A673 (cell line): ENCODE data around the gene DYNLT5. TPM values are rescaled to one million over a fixed set of nuclear protein-coding genes. Genes with fewer than 3 reads are reported as not detected.
A peak's percentile ranks its signal among the peaks of the same experiment; 100 is the strongest.

Source experiments
- BruUV-seq: library from RNA; stranded (reverse); fragments of 400-500 nt; replicated peaks from 2 replicates; lab custom pipeline; 2021; lab: Mats Ljungman, UMichigan
- CTCF ChIA-PET: fragments of 300-600 bp; sonication (Branson Sonifier 250); formaldehyde crosslinking; loops from one replicate; lab custom pipeline; 2022; ENCODE audit warnings: antibody characterized with exemption; lab: Charles Lee
- POLR2A ChIA-PET: fragments of 300-600 bp; sonication (Branson Sonifier 250); formaldehyde crosslinking; loops from one replicate; lab custom pipeline; 2022; ENCODE audit warnings: antibody characterized with exemption; ENCODE audit not compliant: low non-redundant PET; lab: Charles Lee
- DNase-seq: peaks from one replicate; pipeline ENCODE4 v3.0.0-alpha.2; 2015; ENCODE audit warnings: low spot score
- H3K27ac ChIP-seq: fragments of 200-600 bp; sonication (generic); 2 replicates; pipeline ENCODE4 v1.5.1; 2016; ENCODE audit warnings: mixed run types, low read depth, mild to moderate bottlenecking, mixed read lengths, antibody characterized with exemption, low read length; ENCODE audit not compliant: poor library complexity, severe bottlenecking
- H3K27me3 ChIP-seq: fragments of 200-600 bp; sonication (generic); replicated peaks from 2 replicates; pipeline ENCODE4 v1.6.1; 2017; ENCODE audit warnings: mixed run types, low read depth, mild to moderate bottlenecking, mixed read lengths, antibody characterized with exemption, low read length; ENCODE audit not compliant: insufficient read depth, poor library complexity
- H3K36me3 ChIP-seq: fragments of 200-600 bp; sonication (generic); 2 replicates; pipeline ENCODE4 v1.6.1; 2016; ENCODE audit warnings: mixed run types, mild to moderate bottlenecking, mixed read lengths, antibody characterized with exemption, low read length; ENCODE audit not compliant: insufficient read depth, poor library complexity, severe bottlenecking
- H3K4me1 ChIP-seq: fragments of 200-600 bp; sonication (generic); 2 replicates; pipeline ENCODE4 v1.6.1; 2017; ENCODE audit warnings: mixed run types, mild to moderate bottlenecking, mixed read lengths, antibody characterized with exemption, low read length; ENCODE audit not compliant: insufficient read depth, poor library complexity, severe bottlenecking
- H3K4me3 ChIP-seq: fragments of 200-600 bp; sonication (generic); 2 replicates; pipeline ENCODE4 v1.5.1; 2016; ENCODE audit warnings: low read depth, mixed run types, mild to moderate bottlenecking, mixed read lengths, low read length; ENCODE audit not compliant: poor library complexity, severe bottlenecking
- H3K9me3 ChIP-seq: fragments of 200-600 bp; sonication (generic); 2 replicates; pipeline ENCODE4 v1.6.1; 2016; ENCODE audit warnings: mixed run types, low read depth, mild to moderate bottlenecking, mixed read lengths, antibody characterized with exemption, low read length; ENCODE audit not compliant: poor library complexity, severe bottlenecking
- CTCF ChIP-seq: fragments of 300-800, 200-600 bp; sonication (generic); conservative IDR thresholded peaks from 2 replicates; pipeline ENCODE4 v1.5.1; 2017; ENCODE audit warnings: low read depth, mild to moderate bottlenecking, antibody characterized with exemption, low read length, moderate library complexity, mixed read lengths
- EZH2 ChIP-seq: fragments of 200-600 bp; sonication (generic); IDR thresholded peaks from 2 replicates; pipeline ENCODE4 v1.6.1; 2017; ENCODE audit warnings: borderline replicate concordance, low read depth, mild to moderate bottlenecking, mixed read lengths, antibody characterized with exemption, low read length; ENCODE audit not compliant: poor library complexity, severe bottlenecking
- intact Hi-C: fragments of 100-400 bp; cut with micrococcal nuclease; formaldehyde crosslinking; loops from one replicate; pipeline ENCODE4 v1.10.0; 2022; ENCODE audit not compliant: unreplicated experiment
- total RNA-seq: library from RNA; stranded (reverse); gene quantifications from 2 replicates; pipeline ENCODE4 v1.2.3, GENCODE V29; 2021

The DYNLT5 gene
- total RNA-seq, 1 experiment from 2014 or later = not detected

DNA sequence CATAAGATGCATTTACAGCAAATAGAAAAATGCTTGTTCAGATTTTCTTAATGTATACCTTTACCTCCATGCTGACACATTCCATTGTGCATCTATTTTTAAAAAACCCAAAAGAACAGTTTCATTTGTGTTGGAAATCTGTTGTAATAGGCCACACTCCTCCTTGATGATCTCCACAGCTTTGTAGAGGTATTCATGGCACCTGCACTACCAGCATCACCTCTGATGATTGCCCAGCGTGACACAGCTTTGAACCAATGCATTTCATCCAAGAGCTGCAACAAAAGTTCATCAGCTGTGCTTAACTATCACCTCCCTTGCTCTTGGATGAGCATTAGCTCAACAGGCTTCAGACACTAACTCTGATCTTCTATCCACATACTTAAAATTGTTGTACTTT lies 8.2 kb downstream of the DYNLT5 start:
- peaks cover 12% of the 10 kb centered on the region for H3K4me1 ChIP-seq
- H3K27me3 ChIP-seq = no peaks in the 10 kb centered on the region
- POLR2A ChIA-PET = no interaction called here
- BruUV-seq = no TSS peak
- H3K4me3 ChIP-seq = no peak overlapping the region
- intact Hi-C loops = loop anchor here (10.0 kb wide), 1 partner anchor 234 kb away; no protein-coding TSS in a partner anchor
- TF ChIP-seq EZH2 = no peak
- TF ChIP-seq CTCF = no peak
- CTCF ChIA-PET = no interaction called here
- DNase-seq = no peak
- no peaks in the 10 kb centered on the region for H3K9me3 ChIP-seq
- no peak overlapping the region for H3K27ac ChIP-seq
- H3K36me3 ChIP-seq = no peaks in the 10 kb centered on the region

- Histone ChIP-seq H3K27ac (no peak overlapping the region), H3K36me3 (no peaks in the 10 kb centered on the region), H3K4me1 (peaks cover 12% of the 10 kb centered on the region), H3K27me3 (no peaks in the 10 kb centered on the region), H3K4me3 (no peak overlapping the region), H3K9me3 (no peaks in the 10 kb centered on the region)
- CTCF ChIA-PET = no interaction called here
- BruUV-seq = no TSS peak
- intact Hi-C loops = loop anchor here (10.0 kb wide), 1 partner anchor 234 kb away; no protein-coding TSS in a partner anchor
- POLR2A ChIA-PET = no interaction called here
- DNase-seq = peak; percentile 16
- TF ChIP-seq EZH2 (no peak), CTCF (0 out of 2 replicates have a peak, but pooled peaks have one; percentile 22)
Observed at GRCh38 chr1:66761221-66761620, 9.0 kb downstream of the DYNLT5 start.

- Histone ChIP-seq H3K27ac (no peak overlapping the region), H3K9me3 (no peaks in the 10 kb centered on the region), H3K36me3 (no peaks in the 10 kb centered on the region), H3K4me3 (no peak overlapping the region), H3K27me3 (no peaks in the 10 kb centered on the region), H3K4me1 (no peaks in the 10 kb centered on the region)
- CTCF ChIA-PET = interaction anchor here (0.5 to 1.2 kb wide), 5 partner anchors 9 to 447 kb away, joined by 3 to 17 read pairs (median 7); no protein-coding TSS in a partner anchor
- peak; percentile 65 for DNase-seq
- peak; percentile 81 for TF ChIP-seq CTCF
- TF ChIP-seq EZH2 = no peak
- no TSS peak for BruUV-seq
- intact Hi-C loops = loop anchor here (5.0 to 10.0 kb wide), 3 partner anchors 230 to 737 kb away; no protein-coding TSS in a partner anchor
- POLR2A ChIA-PET = no interaction called here
Observed at GRCh38 chr1:66764994-66765578, 12.8 kb downstream of the DYNLT5 start.
